DMS153 treated with DMSO at 0.1 percent for 48 hours (cell line): Measurements from ENCODE around the gene ARHGAP24.
"Not testable (repeated sequence)": the region's sequence is repeated elsewhere in the genome, so short reads cannot be mapped to it uniquely, and the experiment has no call there.

ENCODE experiments used
- DNase-seq: peaks from one replicate; lab custom pipeline; 2025; ENCODE audit not compliant: unreplicated experiment; lab: John Stamatoyannopoulos, UW

ARHGAP24 gene

GRCh38 chr4:85642356-85643100, 167.6 kb downstream of the ARHGAP24 start:
- no peak for DNase-seq

GRCh38 chr4:85644061-85644460, 169.1 kb downstream of the ARHGAP24 start:
- no peak for DNase-seq

- DNase-seq = no peak
Observed at GRCh38 chr4:85650908-85651307, 176.0 kb downstream of the ARHGAP24 start.

- DNase-seq = no peak
Observed at GRCh38 chr4:85656759-85657505, 182.0 kb downstream of the ARHGAP24 start.

- DNase-seq = no peak
Observed at GRCh38 chr4:85658766-85659439, 184.0 kb downstream of the ARHGAP24 start.

- no peak for DNase-seq
Observed at GRCh38 chr4:85659610-85660218, 184.8 kb downstream of the ARHGAP24 start.

GRCh38 chr4:85666625-85667024, 191.7 kb downstream of the ARHGAP24 start:
- not testable (repeated sequence) for DNase-seq

GRCh38 chr4:85669204-85669603, 194.3 kb downstream of the ARHGAP24 start:
- DNase-seq = no peak

- no peak for DNase-seq
Observed at GRCh38 chr4:85669992-85670548, 195.1 kb downstream of the ARHGAP24 start.

- no peak for DNase-seq
Observed at GRCh38 chr4:85671120-85671519, 196.2 kb downstream of the ARHGAP24 start.

GRCh38 chr4:85672116-85672515, 197.2 kb downstream of the ARHGAP24 start:
- no peak for DNase-seq

- DNase-seq = no peak
Observed at GRCh38 chr4:85672959-85673358, 198.0 kb downstream of the ARHGAP24 start.

GRCh38 chr4:85673540-85673939, 198.6 kb downstream of the ARHGAP24 start:
- DNase-seq = no peak

- DNase-seq = peak; percentile 69
Observed at GRCh38 chr4:85675076-85676049, 200.4 kb downstream of the ARHGAP24 start.

GRCh38 chr4:85676050-85676425, 201.1 kb downstream of the ARHGAP24 start:
- no peak for DNase-seq

GRCh38 chr4:85676850-85677590, 202.1 kb downstream of the ARHGAP24 start:
- peak; percentile 48 for DNase-seq

- DNase-seq = no peak
Observed at GRCh38 chr4:85681221-85681657, 206.3 kb downstream of the ARHGAP24 start.

GRCh38 chr4:85681921-85682320, 207.0 kb downstream of the ARHGAP24 start:
- DNase-seq = no peak

- no peak for DNase-seq
Observed at GRCh38 chr4:85682391-85682790, 207.4 kb downstream of the ARHGAP24 start.
